ENCODE results near the gene CALR3.
"Not testable (repeated sequence)": the region's sequence is repeated elsewhere in the genome, so short reads cannot be mapped to it uniquely, and the experiment has no call there.

CALR3 gene

DNA sequence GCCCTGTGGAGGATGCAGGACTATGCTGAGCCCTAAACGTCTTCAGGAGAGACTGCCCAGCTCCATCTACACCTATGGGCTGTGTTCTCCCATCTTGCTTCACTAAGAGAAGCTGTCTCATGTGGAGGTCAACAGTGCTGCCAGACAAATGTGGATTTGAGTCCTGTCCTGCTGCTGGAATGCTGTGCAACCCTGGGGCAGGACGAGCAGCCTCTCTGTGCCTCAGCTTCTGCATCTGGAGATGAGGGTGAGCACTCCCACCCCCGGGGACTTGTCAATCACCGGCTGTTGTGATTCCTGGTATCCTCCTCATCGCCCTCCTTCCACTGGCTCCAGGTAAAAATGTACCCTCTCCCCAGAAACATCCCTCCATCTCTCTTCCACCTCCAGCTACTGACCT, 40.5 kb downstream of the CALR3 start:
- no peak for DNase-seq

DNA sequence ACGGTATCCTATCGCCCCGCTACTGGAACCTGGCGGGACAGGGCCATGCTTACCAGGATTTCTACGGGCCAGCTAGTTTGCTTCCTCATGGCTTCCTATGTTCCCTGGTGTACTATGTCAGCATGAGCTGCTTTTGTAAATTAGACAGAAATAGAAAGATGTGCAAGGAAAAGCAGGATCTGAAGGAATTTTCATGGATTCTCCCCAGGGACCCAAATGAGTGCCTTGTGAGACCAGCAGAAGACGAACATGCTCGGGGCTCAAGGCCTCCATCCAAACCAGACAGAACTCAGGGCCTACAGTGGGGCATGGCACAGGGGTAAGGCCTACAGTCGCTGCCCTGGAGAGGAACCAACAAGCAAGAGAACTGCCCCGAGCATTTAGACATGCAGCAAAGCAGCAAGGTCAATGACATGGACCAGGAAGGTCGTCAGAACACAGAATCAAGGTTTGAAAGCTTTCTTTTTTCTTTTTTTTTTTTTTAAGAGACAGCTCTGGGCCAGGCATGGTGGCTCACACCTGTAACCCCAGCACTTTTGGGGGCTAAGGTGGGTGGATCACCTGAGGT, 41.5 kb downstream of the CALR3 start:
- DNase-seq = no peak

DNA sequence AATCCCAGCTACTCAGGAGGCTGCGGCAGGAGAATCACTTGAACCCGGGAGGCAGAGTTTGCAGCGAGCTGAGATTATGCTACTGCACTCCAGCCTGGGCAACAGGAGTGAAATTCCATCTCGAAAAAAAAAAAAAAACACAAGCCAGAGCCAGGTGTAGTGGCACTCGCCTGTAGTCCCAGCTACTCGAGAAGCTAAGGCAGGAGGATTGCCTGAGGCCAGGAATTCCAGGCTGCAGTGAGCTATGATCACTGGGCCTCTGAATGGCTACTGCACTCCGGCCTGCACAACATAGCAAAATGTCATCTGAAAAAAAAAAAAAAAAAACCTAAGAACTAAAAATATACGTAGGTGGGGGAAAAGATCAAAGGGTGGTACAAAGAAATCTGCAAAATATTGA, 43.6 kb downstream of the CALR3 start:
- no peak for DNase-seq

DNA sequence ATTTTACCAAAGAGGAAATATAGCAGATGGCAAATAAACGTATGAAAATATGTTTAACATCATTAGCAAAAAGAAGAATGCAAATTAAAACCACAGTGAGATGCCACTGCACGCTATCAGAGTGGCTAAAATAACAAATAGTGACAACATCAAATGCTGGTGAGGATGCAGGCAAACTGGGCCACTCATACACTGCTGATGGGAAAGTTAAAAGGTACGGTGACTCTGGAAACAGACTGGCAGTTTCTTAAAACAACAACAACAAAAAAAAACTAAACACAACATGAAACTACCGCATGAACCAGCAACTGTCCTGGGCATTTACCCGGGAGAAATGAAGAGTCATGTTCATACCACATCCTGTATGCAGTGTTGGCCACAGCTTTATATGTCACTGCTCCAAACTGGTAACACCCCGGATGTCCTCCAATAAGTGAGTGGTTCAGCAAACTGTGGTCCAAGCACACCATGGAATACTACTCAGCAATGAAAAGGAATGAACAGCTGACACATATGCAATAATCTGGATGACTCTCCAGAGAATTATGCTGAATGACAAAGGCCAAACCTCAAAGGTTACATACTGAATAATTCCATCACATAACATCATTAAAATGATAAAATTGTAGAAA, 46.5 kb downstream of the CALR3 start:
- no peak for DNase-seq

DNA sequence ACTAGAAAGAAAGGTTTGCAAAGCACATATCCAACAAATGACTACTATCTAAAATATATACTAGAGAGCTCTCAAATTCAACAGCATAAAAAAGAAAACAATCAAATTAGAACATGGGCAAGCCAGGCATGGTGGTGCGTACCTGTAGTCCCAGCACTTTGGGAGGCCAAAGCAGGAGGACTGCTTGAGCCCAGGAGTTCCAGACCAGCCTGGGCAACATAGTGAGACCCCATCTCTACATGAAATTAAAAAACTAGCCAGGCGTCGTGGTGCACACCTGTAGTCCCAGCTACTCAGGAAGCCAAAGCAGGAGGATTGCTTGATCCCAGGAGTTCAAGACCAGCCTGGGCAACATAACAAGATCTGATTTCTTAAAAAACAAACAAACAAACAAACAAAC, 47.1 kb downstream of the CALR3 start:
- DNase-seq = not testable (repeated sequence)

DNA sequence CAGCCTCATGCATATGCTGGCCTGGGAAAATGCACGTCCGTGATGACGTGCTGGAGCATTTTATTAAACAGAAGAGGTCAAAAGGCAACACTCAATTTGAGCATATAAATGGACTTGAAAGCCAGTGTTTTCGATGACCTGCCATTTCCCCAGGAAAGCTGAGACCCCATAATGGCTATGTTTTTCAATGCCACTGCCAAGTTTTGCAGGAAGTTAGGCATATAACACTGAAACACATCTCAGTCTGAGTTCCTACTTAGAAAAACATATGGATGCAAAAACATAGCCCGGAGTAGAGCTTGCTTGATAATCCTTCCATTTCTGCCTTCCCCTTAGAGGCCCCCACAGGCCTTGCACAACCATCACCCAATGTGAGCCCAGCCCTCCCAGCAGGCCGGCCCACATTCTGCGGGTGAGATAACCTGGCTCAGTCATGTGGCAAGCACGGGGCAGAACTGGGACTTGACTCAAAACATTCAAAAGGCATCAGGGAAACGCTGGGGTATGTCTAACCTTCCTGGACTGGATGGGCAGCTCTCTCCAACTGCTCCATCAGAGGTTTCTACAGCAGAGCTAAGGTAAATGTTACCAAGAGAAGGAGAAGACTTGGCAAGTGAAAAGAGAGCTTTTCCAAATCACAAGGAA, 49.1 kb downstream of the CALR3 start:
- peak; percentile 15 for DNase-seq

DNA sequence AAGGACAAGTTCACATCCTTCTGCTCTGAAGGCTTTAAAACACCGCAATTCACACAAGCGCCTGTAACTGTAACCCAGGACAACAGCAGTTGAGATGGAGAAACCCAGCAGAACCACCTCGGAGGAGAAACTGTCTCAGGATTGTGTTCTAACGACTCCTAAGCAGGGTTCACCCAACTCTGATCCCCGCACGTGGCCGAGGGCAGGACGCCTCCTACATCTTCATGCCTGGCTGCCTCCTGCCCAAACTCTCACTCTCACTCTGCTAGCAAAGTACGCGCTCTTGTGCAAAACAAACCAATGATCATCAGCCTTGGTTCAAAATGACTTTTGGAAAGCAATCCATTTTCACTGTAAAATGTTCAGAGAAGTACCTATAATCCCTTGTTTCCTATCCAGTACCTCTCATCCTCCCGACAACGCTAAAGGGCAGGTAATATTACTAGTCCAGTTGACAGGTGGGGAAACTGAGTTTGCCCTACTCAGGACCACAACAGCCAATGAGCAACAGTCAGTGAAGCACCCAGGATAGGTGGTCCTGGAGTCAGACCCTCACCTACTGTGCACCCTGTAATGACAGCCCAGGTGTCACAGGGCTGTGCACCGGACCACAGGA, 49.8 kb downstream of the CALR3 start:
- no peak for DNase-seq

DNA sequence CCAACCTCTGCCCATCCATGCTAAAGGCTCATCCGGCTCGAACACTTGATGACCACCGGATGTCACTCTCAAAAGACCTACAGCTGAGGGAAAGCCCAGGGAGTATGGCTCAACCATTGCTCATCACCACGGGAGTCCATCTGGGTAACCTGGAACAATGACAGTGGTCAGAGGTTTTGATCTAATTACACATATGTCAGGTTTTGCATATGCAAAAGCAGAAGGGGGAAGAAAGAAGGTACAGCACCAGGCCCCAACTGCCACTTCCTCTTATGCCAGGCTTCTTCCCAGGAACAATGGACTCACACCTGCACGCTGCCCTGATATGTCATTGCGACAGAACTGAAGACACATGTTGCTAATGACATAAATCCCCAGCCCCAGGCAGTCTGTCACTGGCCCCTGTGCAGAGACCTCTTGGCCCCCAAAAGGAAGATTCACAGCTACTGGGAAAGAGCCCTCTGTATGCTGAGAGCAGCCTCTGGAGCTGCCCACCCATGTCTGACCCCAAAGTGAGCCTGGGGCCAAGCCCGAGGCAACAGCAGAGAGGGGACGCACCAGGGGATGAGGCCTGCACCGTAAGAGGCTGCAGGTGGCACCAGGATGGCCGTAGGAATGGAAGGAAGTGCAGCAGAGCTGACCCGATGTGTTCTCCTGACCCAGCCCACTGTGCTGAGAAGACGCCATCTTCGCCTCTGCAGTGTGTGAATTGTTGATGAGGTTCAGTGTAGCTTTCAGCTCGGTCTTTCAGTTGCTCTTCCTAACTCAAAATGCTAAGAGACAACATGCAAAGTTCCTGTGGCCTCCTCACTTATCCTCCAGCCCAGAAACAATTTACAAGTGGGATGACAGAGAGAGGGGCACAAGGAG, 50.5 kb downstream of the CALR3 start:
- no peak for DNase-seq

DNA sequence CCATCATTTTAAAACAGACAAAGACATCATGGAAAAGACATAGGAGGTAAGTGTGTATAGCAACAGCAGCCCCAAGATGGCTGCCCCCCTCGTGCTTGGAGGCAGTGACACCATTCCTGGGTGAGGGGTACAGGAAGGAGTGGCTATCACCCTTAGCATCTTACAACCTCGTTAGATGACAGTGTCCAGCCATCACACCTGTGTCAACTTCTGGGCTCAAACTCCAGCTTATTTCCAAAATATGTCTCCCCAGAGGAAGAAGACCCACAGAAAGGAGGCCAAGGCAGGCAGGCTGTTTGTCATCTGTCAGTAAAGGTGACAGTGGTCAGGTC, 51.7 kb downstream of the CALR3 start:
- DNase-seq = no peak

DNA sequence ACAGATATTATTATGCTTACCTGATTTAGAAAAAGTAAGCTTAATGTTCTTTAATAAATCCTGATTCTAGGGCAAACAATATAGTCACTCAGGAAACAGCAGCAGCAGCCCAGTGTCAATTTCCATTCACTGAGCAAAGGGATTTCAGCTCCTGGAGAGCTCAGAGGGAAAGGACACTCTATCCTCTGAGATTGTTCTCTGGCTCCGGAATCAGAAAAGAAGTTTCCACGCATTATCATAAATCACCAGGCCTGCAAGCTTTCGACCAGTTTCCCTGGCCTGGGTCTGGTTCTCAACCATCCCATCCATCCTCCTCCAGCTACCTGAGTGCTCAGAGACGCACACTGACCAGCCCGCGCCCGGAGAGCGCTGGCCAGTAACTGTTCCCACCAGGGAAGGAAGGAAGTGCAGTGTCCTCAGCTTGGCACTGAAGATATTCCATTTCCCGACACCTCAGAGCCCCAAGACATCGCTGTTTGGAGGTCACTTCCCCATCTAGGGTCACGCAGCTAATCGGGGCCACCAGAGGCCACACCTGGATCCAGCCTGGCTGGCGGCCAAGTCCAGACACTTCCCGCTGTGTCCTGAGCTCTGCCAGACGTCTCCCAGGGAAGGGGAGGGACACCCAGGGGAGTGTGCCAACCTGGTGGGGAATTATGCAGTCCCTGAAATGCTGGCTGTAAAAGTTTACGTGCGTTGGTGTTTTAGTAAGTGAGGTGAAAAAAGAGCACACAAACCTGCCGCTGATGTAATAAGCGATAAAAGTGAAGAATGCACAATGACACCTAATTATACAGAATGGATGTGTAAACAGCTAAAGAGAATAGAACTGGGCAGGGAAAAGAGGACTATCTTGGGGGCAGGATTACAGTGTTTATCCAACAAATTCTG, 53.3 kb downstream of the CALR3 start:
- no peak for DNase-seq

DNA sequence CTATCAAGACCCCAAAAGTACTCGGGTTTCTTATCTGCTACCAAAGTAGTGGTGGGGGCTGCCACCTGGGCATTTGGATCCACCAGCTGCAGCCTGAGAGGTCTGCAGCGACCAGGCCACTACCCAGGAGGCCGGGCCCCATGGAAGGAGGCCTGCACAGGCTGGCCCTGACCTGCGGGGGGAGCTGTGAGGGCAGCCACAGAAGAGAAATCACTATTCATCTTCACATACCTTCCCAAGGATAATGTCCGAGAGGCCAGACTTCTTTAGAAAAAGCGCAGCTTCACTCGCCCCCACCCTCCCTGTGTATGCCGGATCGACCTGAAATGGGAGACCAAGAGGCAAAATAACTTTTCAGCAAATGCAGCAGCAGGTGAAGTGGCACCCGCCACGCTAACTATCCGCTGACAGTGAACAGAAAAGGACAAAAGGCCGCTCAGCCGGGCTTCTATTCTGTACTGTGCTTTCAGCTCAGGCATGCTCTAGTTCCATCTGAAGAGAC, 54.3 kb downstream of the CALR3 start:
- DNase-seq = peak; percentile 16

DNA sequence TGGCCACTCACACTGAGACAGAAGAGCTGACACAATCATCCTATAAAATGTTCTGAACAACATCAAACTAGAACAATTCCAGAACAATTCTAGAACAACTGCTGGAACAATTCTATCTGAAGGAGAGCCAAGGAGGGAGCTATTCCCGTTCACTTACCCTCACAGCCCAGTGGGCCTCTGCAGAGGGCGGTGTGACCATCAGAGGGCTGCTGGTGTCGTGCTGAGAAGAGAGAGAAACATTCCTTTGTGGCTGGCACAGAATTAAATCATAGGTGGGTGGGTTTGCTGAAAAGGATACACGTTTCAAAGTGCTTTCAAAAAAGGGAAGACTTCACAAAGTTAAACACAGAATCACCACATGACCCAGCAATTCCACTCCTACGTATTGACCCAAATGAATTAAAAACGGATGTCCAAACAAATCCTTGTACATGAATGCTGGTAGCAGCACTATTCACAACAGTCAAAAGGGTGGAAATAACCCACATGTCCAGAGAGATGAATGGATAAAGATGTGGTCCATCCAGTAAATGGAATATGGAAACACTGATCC, 59.1 kb downstream of the CALR3 start:
- DNase-seq = no peak

DNA sequence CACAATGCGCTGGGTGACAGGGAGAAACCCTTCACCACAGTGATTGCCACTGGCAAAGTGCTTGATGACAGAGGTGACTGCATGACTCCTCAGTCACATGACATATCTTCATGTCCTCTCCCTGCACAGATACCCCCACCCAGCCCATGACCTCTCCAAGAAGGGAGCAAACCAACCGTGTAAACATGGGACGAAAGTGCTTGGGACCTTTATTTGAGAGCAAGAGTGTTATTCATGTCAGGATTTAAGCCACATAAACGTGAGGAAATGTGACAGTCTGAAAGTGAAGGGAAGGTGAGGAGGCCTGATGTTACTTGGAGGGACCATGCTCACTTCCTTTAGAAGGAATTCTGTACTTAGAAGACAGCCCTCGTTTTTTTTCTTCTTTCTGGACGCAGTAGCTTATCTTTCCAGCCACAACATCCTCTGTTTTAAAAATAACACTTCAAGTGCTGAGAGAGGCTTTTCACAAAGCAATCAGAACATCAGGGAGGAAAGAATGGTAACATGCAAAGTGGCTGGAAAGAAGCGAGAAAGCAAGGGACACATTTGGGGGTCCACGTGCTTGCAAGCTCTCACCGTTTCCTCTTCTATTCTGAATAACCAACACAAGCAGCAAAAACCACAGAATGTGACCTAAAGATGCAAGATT, 59.8 kb downstream of the CALR3 start:
- no peak for DNase-seq

DNA sequence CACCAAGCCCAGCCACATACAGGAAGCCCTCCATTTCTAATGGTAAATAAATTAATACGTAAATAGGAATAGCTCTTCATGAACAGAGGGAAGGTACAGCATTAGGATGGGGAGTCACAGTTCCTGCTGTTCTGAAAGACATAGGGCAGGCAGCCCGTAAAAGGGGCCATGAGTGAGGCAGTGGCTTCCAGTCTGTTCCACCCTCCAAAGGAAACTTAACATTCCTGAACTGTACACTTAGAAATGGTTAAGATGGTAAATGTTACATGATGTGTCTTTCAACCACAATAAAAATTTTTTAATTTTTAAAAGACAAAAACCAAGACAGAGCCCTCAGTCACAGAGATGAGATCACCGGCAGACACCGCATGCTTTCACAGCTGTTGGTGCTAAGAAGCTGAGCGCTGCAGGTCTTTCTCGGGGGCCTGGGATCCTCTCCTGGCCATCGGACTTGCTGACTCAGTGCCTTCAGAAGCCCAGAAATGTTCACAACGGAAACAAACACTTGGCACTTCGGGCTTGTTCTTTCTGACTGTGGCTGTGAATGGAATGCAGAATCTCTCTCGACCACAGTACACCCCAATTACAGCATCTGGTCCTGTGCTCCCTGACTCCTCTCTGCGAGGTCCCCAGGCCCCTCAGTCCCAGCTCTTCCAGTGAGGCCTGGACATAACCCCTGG, 60.6 kb downstream of the CALR3 start:
- DNase-seq = no peak

DNA sequence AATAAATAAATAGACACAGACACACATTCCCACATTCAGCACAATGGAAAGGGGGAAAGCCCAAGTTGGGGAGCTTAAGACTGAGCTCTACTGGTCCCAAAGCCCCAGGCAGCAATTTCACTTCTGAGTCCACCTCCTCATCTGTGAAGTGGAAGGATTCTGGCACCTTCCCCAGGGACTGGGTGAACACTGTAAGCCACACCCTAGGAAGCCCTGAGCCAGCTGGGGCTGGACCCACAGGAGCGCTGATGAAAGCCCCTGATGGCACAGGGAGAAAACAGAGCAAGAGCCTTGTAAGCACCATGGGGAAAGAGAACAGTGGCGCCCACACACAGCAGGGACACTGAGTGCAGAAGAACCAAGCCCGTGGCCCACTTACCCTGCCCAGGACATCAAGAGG, 62.0 kb downstream of the CALR3 start:
- no peak for DNase-seq

DNA sequence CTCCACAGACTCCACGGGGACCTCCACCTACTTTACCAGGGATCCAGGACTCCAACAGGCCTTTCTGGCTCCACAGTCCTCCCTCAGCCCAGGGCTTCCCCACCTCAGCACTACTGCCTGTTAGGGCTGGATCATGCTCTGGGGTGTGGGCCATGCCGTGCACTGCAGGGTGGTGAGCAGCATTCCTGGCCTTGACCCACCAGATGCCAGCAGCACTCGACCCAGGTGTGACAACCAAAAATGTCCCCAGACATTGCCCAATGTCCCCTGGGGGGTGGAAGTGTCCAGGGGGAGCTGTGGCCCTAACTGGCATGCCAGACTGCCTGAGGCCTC, 66.2 kb downstream of the CALR3 start:
- DNase-seq = no peak

DNA sequence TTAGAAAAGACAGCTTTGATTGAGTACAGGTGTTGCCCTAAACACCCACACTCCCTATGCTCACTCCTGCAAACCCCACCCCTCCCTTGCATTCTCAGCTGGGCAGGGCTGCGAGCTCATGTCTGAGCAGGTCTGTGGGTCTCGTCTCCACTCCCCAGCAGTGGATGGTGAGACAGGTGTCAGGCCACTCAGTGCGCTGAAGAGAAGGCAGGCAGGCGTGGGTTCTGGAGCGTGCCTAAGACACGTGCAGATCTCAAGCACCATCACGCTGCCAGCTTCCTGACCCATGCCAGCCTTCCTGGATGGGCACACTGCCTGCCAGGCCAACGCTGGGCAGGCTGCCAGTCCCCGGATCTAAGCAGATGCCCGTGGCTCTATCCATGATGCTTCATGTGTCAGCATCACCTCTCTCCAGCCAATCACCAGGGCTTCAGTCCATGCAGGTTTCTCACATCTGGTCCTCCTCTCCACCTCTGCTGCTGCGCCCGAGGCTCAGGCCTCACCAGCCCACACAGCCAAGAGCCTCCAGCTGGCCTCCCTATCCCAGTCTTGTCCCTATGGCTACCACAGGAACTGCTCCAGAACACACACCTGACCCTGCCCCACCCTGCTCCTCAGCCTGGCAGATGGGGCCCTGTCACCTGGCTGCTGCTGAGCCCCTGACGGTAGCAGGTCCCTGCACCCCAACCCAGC, 66.8 kb downstream of the CALR3 start:
- no peak for DNase-seq

Data from stimulated activated CD4-positive, alpha-beta T cell treated with anti-CD3 and anti-CD28 coated beads, Interleukin-4, amount 100 ng/mL, for 1 hour (primary cell).